Motor neuron (in vitro differentiated cells): ENCODE results near the gene PDE4D. TPM values are rescaled to one million over a fixed set of nuclear protein-coding genes. Genes with fewer than 3 reads are reported as not detected.

Experiments
- ATAC-seq, 8 experiments: fragments of 200-7000 bp; cut with Tn5 transposase; replicated peaks in 6 of 8; 2 replicates each; pipeline ENCODE4 v1.8.0; 2021; ENCODE audit warnings: mild to moderate bottlenecking in 8 of 8, moderate library complexity in 8 of 8
- H3K27ac ChIP-seq, 2 donors: fragments of 250-450 bp; sonication (Bioruptor Pico); 2 replicates each; pipeline ENCODE4 v1.9.0; 2021; ENCODE audit warnings: antibody characterized with exemption in 2 of 2, mild to moderate bottlenecking in 2 of 2, moderate library complexity in 1 of 2
- H3K4me1 ChIP-seq, 2 donors: fragments of 250-450 bp; sonication (Bioruptor Pico); replicated peaks in 1 of 2; 2 replicates each; pipeline ENCODE4 v1.6.1; 2021; ENCODE audit warnings: antibody characterized with exemption in 2 of 2, mild to moderate bottlenecking in 2 of 2, moderate library complexity in 1 of 2
- H3K4me3 ChIP-seq, 5 donors: fragments of 250-450 bp; sonication (Bioruptor Pico); 2 replicates each; pipeline ENCODE4 v1.9.0; 2021; ENCODE audit warnings: antibody characterized with exemption in 5 of 5, mild to moderate bottlenecking in 5 of 5, moderate library complexity in 4 of 5
- WGBS, 10 experiments: fragments of 450-650 bp; shearing (Covaris generic); methylation state at CpG; one replicate each; pipeline ENCODE4 v1.0.0; 2022; 5-methylcytosine and 5-hydroxymethylcytosine counted together
- in situ Hi-C, 9 experiments: fragments of 400-800 bp; cut with MboI; loops; one replicate each; pipeline ENCODE4 v1.15.0; 2021; ENCODE audit warnings: low sequenced_read_pairs in 9 of 9, low pct_unique_long_range_greater_than_20kb in 2 of 9; ENCODE audit not compliant: unreplicated experiment in 9 of 9
- total RNA-seq, 8 experiments: library from RNA; unstranded; fragments of 300-600 nt; gene quantifications; 2 replicates each; pipeline versions ENCODE4 v1.2.3 to v1.2.4, GENCODE V29; 2022

PDE4D gene
- total RNA-seq, 8 experiments from 2014 or later, result 10.1 to 57.2 (median 23.7) TPM

- in situ Hi-C loops, result loop anchor here in 7 of 9 experiments (10.0 to 25.0 kb wide), 4 partner anchors 185 to 598 kb away; no protein-coding TSS in a partner anchor
- H3K27ac ChIP-seq, result no peak overlapping the region
- H3K4me3 ChIP-seq, result no peak overlapping the region
- ATAC-seq, result no peak
- WGBS, 10 experiments, result 62 to 97% (median 82%) methylated on average over 3 to 7 of the region's 7 CpGs
- H3K4me1 ChIP-seq, result peaks cover 0 to 14% of the 10 kb centered on the region in 2 donors
These were observed 703.9 kb downstream of the PDE4D start for GRCh38 chr5:59189472-59190244.

- no peak overlapping the region for H3K27ac ChIP-seq
- 5 to 21% (median 13%) methylated on average over 3 to 16 of the region's 16 CpGs for WGBS, 10 experiments
- peak; percentile 53 to 81 (median 68) for ATAC-seq
- in situ Hi-C loops, result loop anchor here in 7 of 9 experiments (10.0 to 25.0 kb wide), 4 partner anchors 186 to 599 kb away; no protein-coding TSS in a partner anchor
- peaks cover 0 to 14% of the 10 kb centered on the region in 2 donors for H3K4me1 ChIP-seq
- H3K4me3 ChIP-seq, result peak overlapping the region in 4 of 5 donors; percentile 9 to 31 (median 21)
These were observed 704.9 kb downstream of the PDE4D start for GRCh38 chr5:59188419-59189225.

- ATAC-seq, result peak in 7 of 8 experiments; percentile 47 to 80 (median 65)
- Histone ChIP-seq H3K4me1 (peaks cover 0 to 14% of the 10 kb centered on the region in 2 donors), H3K4me3 (peak overlapping the region in 2 of 5 donors; percentile 26 to 31), H3K27ac (no peak overlapping the region)
- WGBS, 10 experiments, result 0 to 31% (median 6%) methylated on average over 1 to 4 of the region's 4 CpGs; no CpG with 5 or more reads in 1 of the 10 experiments
- in situ Hi-C loops, result loop anchor here in 7 of 9 experiments (10.0 to 25.0 kb wide), 4 partner anchors 187 to 599 kb away; no protein-coding TSS in a partner anchor
These were observed 705.7 kb downstream of the PDE4D start for GRCh38 chr5:59187857-59188256.

- no peak overlapping the region for H3K4me3 ChIP-seq
- ATAC-seq, result peak in 5 of 8 experiments; percentile 77 to 85 (median 77)
- in situ Hi-C loops, result loop anchor here in 7 of 9 experiments (10.0 to 25.0 kb wide), 4 partner anchors 188 to 601 kb away; no protein-coding TSS in a partner anchor
- no peak overlapping the region for H3K27ac ChIP-seq
- 39 to 100% (median 53%) methylated on average over 1 to 8 of the region's 8 CpGs; no CpG with 5 or more reads in 1 of the 10 experiments for WGBS, 10 experiments
- H3K4me1 ChIP-seq, result peaks cover 0 to 14% of the 10 kb centered on the region in 2 donors
These were observed 706.9 kb downstream of the PDE4D start for GRCh38 chr5:59186623-59187022.

- no peak overlapping the region for H3K4me3 ChIP-seq
- in situ Hi-C loops, result loop anchor here in 7 of 9 experiments (10.0 to 25.0 kb wide), 4 partner anchors 189 to 601 kb away; no protein-coding TSS in a partner anchor
- peaks cover 0 to 14% of the 10 kb centered on the region in 2 donors for H3K4me1 ChIP-seq
- 13 to 100% (median 87%) methylated on average over 1 to 4 of the region's 5 CpGs; no CpG with 5 or more reads in 2 of the 10 experiments for whole genome bisulfite sequencing, 10 experiments
- peak in 2 of 8 experiments; percentile 27 to 54 for ATAC-seq
- H3K27ac ChIP-seq, result no peak overlapping the region
These were observed 707.7 kb downstream of the PDE4D start for GRCh38 chr5:59185757-59186385.

GRCh38 chr5:59184769-59185168 is 708.8 kb downstream of the PDE4D start:
- 67 to 100% (median 84%) methylated on average over 2 to 6 of the region's 6 CpGs for WGBS, 10 experiments
- Histone ChIP-seq H3K27ac (no peak overlapping the region), H3K4me3 (no peak overlapping the region), H3K4me1 (peaks cover 0 to 17% of the 10 kb centered on the region in 2 donors)
- no peak for ATAC-seq
- in situ Hi-C loops, result loop anchor here in 7 of 9 experiments (10.0 to 25.0 kb wide), 4 partner anchors 190 to 603 kb away; no protein-coding TSS in a partner anchor

GRCh38 chr5:59182760-59183159 is 710.8 kb downstream of the PDE4D start:
- Histone ChIP-seq H3K27ac (no peak overlapping the region), H3K4me3 (no peak overlapping the region), H3K4me1 (peaks cover 0 to 11% of the 10 kb centered on the region in 2 donors)
- in situ Hi-C loops, result loop anchor here in 7 of 9 experiments (10.0 to 25.0 kb wide), 4 partner anchors 192 to 605 kb away; no protein-coding TSS in a partner anchor
- peak in 1 of 8 experiments; percentile 53 for ATAC-seq
- 33 to 100% (median 75%) methylated on average over 1 to 3 of the region's 3 CpGs for WGBS, 10 experiments

- no peak overlapping the region for H3K4me3 ChIP-seq
- WGBS, 10 experiments, result 80 to 100% (median 95%) methylated on average over 1 to 2 of the region's 2 CpGs; no CpG with 5 or more reads in 4 of the 10 experiments
- in situ Hi-C loops, result loop anchor here in 7 of 9 experiments (10.0 to 25.0 kb wide), 4 partner anchors 194 to 607 kb away; no protein-coding TSS in a partner anchor
- H3K4me1 ChIP-seq, result peaks cover 0 to 3% of the 10 kb centered on the region in 2 donors
- H3K27ac ChIP-seq, result no peak overlapping the region
- no peak for ATAC-seq
These were observed 713.0 kb downstream of the PDE4D start for GRCh38 chr5:59180515-59180914.

GRCh38 chr5:59179704-59180103 is 713.8 kb downstream of the PDE4D start:
- Histone ChIP-seq H3K4me3 (no peak overlapping the region), H3K4me1 (peaks cover 0 to 3% of the 10 kb centered on the region in 2 donors), H3K27ac (no peak overlapping the region)
- in situ Hi-C loops, result loop anchor here in 7 of 9 experiments (10.0 to 25.0 kb wide), 6 partner anchors 135 to 608 kb away; no protein-coding TSS in a partner anchor
- WGBS, 10 experiments, result 0 to 90% (median 52%) methylated on average over 1 to 2 of the region's 2 CpGs; no CpG with 5 or more reads in 1 of the 10 experiments
- no peak for ATAC-seq

GRCh38 chr5:59178482-59178881 is 715.0 kb downstream of the PDE4D start:
- Histone ChIP-seq H3K27ac (no peak overlapping the region), H3K4me3 (no peak overlapping the region), H3K4me1 (peaks cover 0 to 5% of the 10 kb centered on the region in 2 donors)
- 60 to 100% (median 82%) methylated on average over 1 of the region's 1 CpG; no CpG with 5 or more reads in 3 of the 10 experiments for WGBS, 10 experiments
- in situ Hi-C loops, result loop anchor here in 7 of 9 experiments (10.0 to 25.0 kb wide), 5 partner anchors 134 to 609 kb away; no protein-coding TSS in a partner anchor
- ATAC-seq, result no peak

GRCh38 chr5:59178071-59178470 is 715.5 kb downstream of the PDE4D start:
- no peak for ATAC-seq
- in situ Hi-C loops, result loop anchor here in 7 of 9 experiments (10.0 to 25.0 kb wide), 5 partner anchors 133 to 609 kb away; no protein-coding TSS in a partner anchor
- 0 to 80% (median 34%) methylated on average over 1 to 2 of the region's 2 CpGs; no CpG with 5 or more reads in 4 of the 10 experiments for WGBS, 10 experiments
- H3K27ac ChIP-seq, result no peak overlapping the region
- no peak overlapping the region for H3K4me3 ChIP-seq
- H3K4me1 ChIP-seq, result peaks cover 0 to 5% of the 10 kb centered on the region in 2 donors
